ENCODE measurements around the gene WDFY3. TPM values are rescaled to one million over a fixed set of nuclear protein-coding genes. Genes with fewer than 3 reads are reported as not detected.

The WDFY3 gene
- total RNA-seq, 1 experiment from 2014 or later, result 155 TPM

GRCh38 chr4:84964995-84965552 is 1.4 kb downstream of the WDFY3 start:
- Histone ChIP-seq H3K27ac (peak overlapping the region; percentile 91), H3K27me3 (no peaks in the 10 kb centered on the region), H3K4me3 (peak overlapping the region; percentile 77), H3K9me3 (replicated peaks) (no peaks in the 10 kb centered on the region), H3K4me1 (peaks cover 16% of the 10 kb centered on the region), H3K36me3 (peaks cover 22% of the 10 kb centered on the region)
- DNase-seq, result no peak

GRCh38 chr4:84962102-84962501 is 4.4 kb downstream of the WDFY3 start:
- H3K36me3 ChIP-seq, result peaks cover 35% of the 10 kb centered on the region

GRCh38 chr4:84958434-84958833 is 8.1 kb downstream of the WDFY3 start:
- Histone ChIP-seq H3K4me1 (peaks cover 6% of the 10 kb centered on the region; the same call in 1 of the 2 replicates), H3K36me3 (peaks cover 35% of the 10 kb centered on the region), H3K4me3 (no peak overlapping the region), H3K9me3 (replicated peaks) (no peaks in the 10 kb centered on the region), H3K27me3 (no peaks in the 10 kb centered on the region), H3K27ac (no peak overlapping the region)
- no peak for DNase-seq

More at GRCh38 chr4:84962102-84962501, 4.4 kb downstream of the WDFY3 start:
- Histone ChIP-seq H3K4me1 (0 out of 2 replicates have a peak, but pooled peaks cover 3% of the 10 kb centered on the region), H3K9me3 (replicated peaks) (no peaks in the 10 kb centered on the region), H3K27ac (no peak overlapping the region), H3K27me3 (no peaks in the 10 kb centered on the region), H3K4me3 (no peak overlapping the region)
- DNase-seq, result no peak

GRCh38 chr4:84957514-84958420 is 8.7 kb downstream of the WDFY3 start:
- Histone ChIP-seq H3K4me3 (no peak overlapping the region), H3K36me3 (peaks cover 33% of the 10 kb centered on the region), H3K27ac (no peak overlapping the region), H3K4me1 (peaks cover 6% of the 10 kb centered on the region; the same call in 1 of the 2 replicates), H3K27me3 (no peaks in the 10 kb centered on the region), H3K9me3 (replicated peaks) (no peaks in the 10 kb centered on the region)
- no peak for DNase-seq

GRCh38 chr4:84956014-84956413 is 10.5 kb downstream of the WDFY3 start:
- Histone ChIP-seq H3K4me3 (no peak overlapping the region), H3K4me1 (peaks cover 6% of the 10 kb centered on the region; the same call in 1 of the 2 replicates), H3K36me3 (peaks cover 34% of the 10 kb centered on the region), H3K9me3 (replicated peaks) (no peaks in the 10 kb centered on the region), H3K27me3 (no peaks in the 10 kb centered on the region), H3K27ac (no peak overlapping the region)
- no peak for DNase-seq

GRCh38 chr4:84954982-84955567 is 11.4 kb downstream of the WDFY3 start:
- Histone ChIP-seq H3K27ac (no peak overlapping the region), H3K4me1 (peaks cover 6% of the 10 kb centered on the region; the same call in 1 of the 2 replicates), H3K27me3 (no peaks in the 10 kb centered on the region), H3K36me3 (peaks cover 32% of the 10 kb centered on the region), H3K9me3 (replicated peaks) (no peaks in the 10 kb centered on the region), H3K4me3 (no peak overlapping the region)
- DNase-seq, result no peak

GRCh38 chr4:84952776-84953175 is 13.7 kb downstream of the WDFY3 start:
- peaks cover 6% of the 10 kb centered on the region; the same call in 1 of the 2 replicates for H3K4me1 ChIP-seq
- H3K27me3 ChIP-seq, result no peaks in the 10 kb centered on the region
- no peak for DNase-seq
- H3K36me3 ChIP-seq, result peaks cover 26% of the 10 kb centered on the region
- H3K9me3 ChIP-seq (replicated peaks), result no peaks in the 10 kb centered on the region; the same call in 1 of the 2 replicates
- H3K27ac ChIP-seq, result no peak overlapping the region
- H3K4me3 ChIP-seq, result no peak overlapping the region

GRCh38 chr4:84952004-84952403 is 14.5 kb downstream of the WDFY3 start:
- H3K27ac ChIP-seq, result no peak overlapping the region
- no peaks in the 10 kb centered on the region for H3K27me3 ChIP-seq
- DNase-seq, result no peak
- H3K9me3 ChIP-seq (replicated peaks), result no peaks in the 10 kb centered on the region; the same call in 1 of the 2 replicates
- peaks cover 3% of the 10 kb centered on the region; the same call in 1 of the 2 replicates for H3K4me1 ChIP-seq
- H3K36me3 ChIP-seq, result peaks cover 22% of the 10 kb centered on the region
- H3K4me3 ChIP-seq, result no peak overlapping the region

GRCh38 chr4:84948056-84948455 is 18.4 kb downstream of the WDFY3 start:
- no peak overlapping the region for H3K4me3 ChIP-seq
- H3K36me3 ChIP-seq, result peaks cover 26% of the 10 kb centered on the region
- H3K9me3 ChIP-seq (replicated peaks), result no peaks in the 10 kb centered on the region; the same call in 1 of the 2 replicates
- no peaks in the 10 kb centered on the region for H3K4me1 ChIP-seq
- DNase-seq, result no peak
- no peak overlapping the region for H3K27ac ChIP-seq
- no peaks in the 10 kb centered on the region for H3K27me3 ChIP-seq

GRCh38 chr4:84944947-84945346 is 21.5 kb downstream of the WDFY3 start:
- DNase-seq, result no peak
- Histone ChIP-seq H3K27me3 (no peaks in the 10 kb centered on the region), H3K4me3 (no peak overlapping the region), H3K4me1 (no peaks in the 10 kb centered on the region), H3K27ac (no peak overlapping the region), H3K36me3 (peaks cover 40% of the 10 kb centered on the region), H3K9me3 (replicated peaks) (peaks cover 22% of the 10 kb centered on the region)

GRCh38 chr4:84940960-84941359 is 25.5 kb downstream of the WDFY3 start:
- peaks cover 37% of the 10 kb centered on the region for H3K36me3 ChIP-seq

GRCh38 chr4:84939113-84939512 is 27.4 kb downstream of the WDFY3 start:
- Histone ChIP-seq H3K4me1 (peaks cover 3% of the 10 kb centered on the region; the same call in 1 of the 2 replicates), H3K27me3 (no peaks in the 10 kb centered on the region), H3K9me3 (replicated peaks) (peaks cover 23% of the 10 kb centered on the region), H3K36me3 (peaks cover 37% of the 10 kb centered on the region), H3K4me3 (no peak overlapping the region), H3K27ac (no peak overlapping the region)
- no peak for DNase-seq

More at GRCh38 chr4:84940960-84941359, 25.5 kb downstream of the WDFY3 start:
- Histone ChIP-seq H3K4me1 (peaks cover 3% of the 10 kb centered on the region; the same call in 1 of the 2 replicates), H3K4me3 (no peak overlapping the region), H3K9me3 (replicated peaks) (peaks cover 23% of the 10 kb centered on the region), H3K27ac (no peak overlapping the region), H3K27me3 (no peaks in the 10 kb centered on the region)
- DNase-seq, result no peak

GRCh38 chr4:84938316-84938715 is 28.2 kb downstream of the WDFY3 start:
- Histone ChIP-seq H3K4me3 (no peak overlapping the region), H3K9me3 (replicated peaks) (peaks cover 27% of the 10 kb centered on the region), H3K27ac (peak overlapping the region; percentile 8; the same call in 1 of the 2 replicates), H3K4me1 (peaks cover 3% of the 10 kb centered on the region; the same call in 1 of the 2 replicates), H3K36me3 (peaks cover 34% of the 10 kb centered on the region), H3K27me3 (no peaks in the 10 kb centered on the region)
- peak in 1 of 2 experiments; percentile 29 for DNase-seq

GRCh38 chr4:84937381-84937977 is 29.0 kb downstream of the WDFY3 start:
- Histone ChIP-seq H3K4me3 (no peak overlapping the region), H3K9me3 (replicated peaks) (peaks cover 23% of the 10 kb centered on the region), H3K4me1 (peaks cover 3% of the 10 kb centered on the region; the same call in 1 of the 2 replicates), H3K27ac (no peak overlapping the region), H3K27me3 (no peaks in the 10 kb centered on the region), H3K36me3 (peaks cover 27% of the 10 kb centered on the region)
- no peak for DNase-seq

Measured in SJCRH30 (cell line).